ENCODE data around the gene BAG1.

DNA sequence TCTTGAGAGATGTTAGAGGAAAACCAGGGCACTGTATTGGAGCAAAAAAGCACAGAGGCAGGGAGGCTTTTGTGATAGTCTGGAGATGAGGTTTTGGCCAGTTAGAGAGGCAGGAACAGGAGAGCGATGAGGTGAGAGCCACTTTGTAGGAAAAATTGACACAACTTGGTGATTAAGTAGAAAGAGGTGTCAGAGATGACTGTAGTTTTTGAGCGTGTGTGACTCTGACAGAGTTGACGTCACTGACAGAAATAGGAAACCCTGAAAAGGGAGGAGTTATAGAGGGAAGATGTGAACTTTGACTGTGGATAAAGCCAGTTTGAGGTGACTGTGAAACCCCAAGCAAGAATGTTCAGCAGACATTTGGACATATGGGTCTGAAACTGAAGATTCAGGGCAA lies 41.5 kb upstream of the BAG1 start:
- TF ChIP-seq, protein P1, sequence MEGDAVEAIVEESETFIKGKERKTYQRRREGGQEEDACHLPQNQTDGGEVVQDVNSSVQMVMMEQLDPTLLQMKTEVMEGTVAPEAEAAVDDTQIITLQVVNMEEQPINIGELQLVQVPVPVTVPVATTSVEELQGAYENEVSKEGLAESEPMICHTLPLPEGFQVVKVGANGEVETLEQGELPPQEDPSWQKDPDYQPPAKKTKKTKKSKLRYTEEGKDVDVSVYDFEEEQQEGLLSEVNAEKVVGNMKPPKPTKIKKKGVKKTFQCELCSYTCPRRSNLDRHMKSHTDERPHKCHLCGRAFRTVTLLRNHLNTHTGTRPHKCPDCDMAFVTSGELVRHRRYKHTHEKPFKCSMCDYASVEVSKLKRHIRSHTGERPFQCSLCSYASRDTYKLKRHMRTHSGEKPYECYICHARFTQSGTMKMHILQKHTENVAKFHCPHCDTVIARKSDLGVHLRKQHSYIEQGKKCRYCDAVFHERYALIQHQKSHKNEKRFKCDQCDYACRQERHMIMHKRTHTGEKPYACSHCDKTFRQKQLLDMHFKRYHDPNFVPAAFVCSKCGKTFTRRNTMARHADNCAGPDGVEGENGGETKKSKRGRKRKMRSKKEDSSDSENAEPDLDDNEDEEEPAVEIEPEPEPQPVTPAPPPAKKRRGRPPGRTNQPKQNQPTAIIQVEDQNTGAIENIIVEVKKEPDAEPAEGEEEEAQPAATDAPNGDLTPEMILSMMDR (IDR thresholded peaks at IDR 0.05), result no peak
- TF ChIP-seq POLR2A (IDR thresholded peaks at IDR 0.05), result no peak
